ENCODE results near the gene FBXO7. TPM values are rescaled to one million over a fixed set of nuclear protein-coding genes. Genes with fewer than 3 reads are reported as not detected.
A peak's percentile ranks its signal among the peaks of the same experiment; 100 is the strongest.
"Not testable (repeated sequence)": the region's sequence is repeated elsewhere in the genome, so short reads cannot be mapped to it uniquely, and the experiment has no call there.

Gene FBXO7
- 131 TPM for polyA plus RNA-seq (ENCODE audit: insufficient read length)
- long read RNA-seq, donor 1, transcript FBXO7-202 (9 exons, 1,888 nt), result minor isoform, 10 of 73 reads
- long read RNA-seq, donor 1, transcript FBXO7-201 (9 exons, 2,195 nt), result major isoform, 30 of 73 reads
- long read RNA-seq, donor 1, transcript FBXO7-204 (9 exons, 1,921 nt), result minor isoform, 7 of 73 reads
- long read RNA-seq, donor 1, partial matches to known transcripts, result 23 of 73 reads
- long read RNA-seq, donor 1, other reads (novel, unspliced or antisense), result 0 of 73 reads
- long read RNA-seq, donor 2, transcript FBXO7-201 (9 exons, 2,195 nt), result major isoform, 27 of 72 reads
- long read RNA-seq, donor 2, transcript FBXO7-202 (9 exons, 1,888 nt), result minor isoform, 7 of 72 reads
- long read RNA-seq, donor 2, transcript FBXO7-204 (9 exons, 1,921 nt), result minor isoform, 7 of 72 reads
- long read RNA-seq, donor 2, partial matches to known transcripts, result 29 of 72 reads
- long read RNA-seq, donor 2, other reads (novel, unspliced or antisense), result 0 of 72 reads
- long read RNA-seq, donor 3, transcript FBXO7-201 (9 exons, 2,195 nt), result major isoform, 11 of 57 reads
- long read RNA-seq, donor 3, partial matches to known transcripts, result 40 of 57 reads
- long read RNA-seq, donor 3, other reads (novel, unspliced or antisense), result 0 of 57 reads
- long read RNA-seq, donor 4, partial matches to known transcripts, result 18 of 20 reads
- long read RNA-seq, donor 4, other reads (novel, unspliced or antisense), result 0 of 20 reads
- long read RNA-seq, donor 5, transcript FBXO7-201 (9 exons, 2,195 nt), result major isoform, 37 of 65 reads
- long read RNA-seq, donor 5, transcript FBXO7-204 (9 exons, 1,921 nt), result minor isoform, 10 of 65 reads
- long read RNA-seq, donor 5, transcript FBXO7-202 (9 exons, 1,888 nt), result minor isoform, 14 of 65 reads
- long read RNA-seq, donor 5, partial matches to known transcripts, result 0 of 65 reads
- long read RNA-seq, donor 5, other reads (novel, unspliced or antisense), result 0 of 65 reads
- long read RNA-seq, donor 6, transcript FBXO7-202 (9 exons, 1,888 nt), result minor isoform, 9 of 47 reads
- long read RNA-seq, donor 6, transcript FBXO7-204 (9 exons, 1,921 nt), result minor isoform, 7 of 47 reads
- long read RNA-seq, donor 6, transcript FBXO7-201 (9 exons, 2,195 nt), result major isoform, 19 of 47 reads
- long read RNA-seq, donor 6, partial matches to known transcripts, result 10 of 47 reads
- long read RNA-seq, donor 6, other reads (novel, unspliced or antisense), result 0 of 47 reads
- long read RNA-seq, donor 7, transcript FBXO7-202 (9 exons, 1,888 nt), result minor isoform, 7 of 69 reads
- long read RNA-seq, donor 7, transcript FBXO7-201 (9 exons, 2,195 nt), result major isoform, 29 of 69 reads
- long read RNA-seq, donor 7, transcript FBXO7-204 (9 exons, 1,921 nt), result minor isoform, 10 of 69 reads
- long read RNA-seq, donor 7, partial matches to known transcripts, result 18 of 69 reads
- long read RNA-seq, donor 7, other reads (novel, unspliced or antisense), result 0 of 69 reads
- long read RNA-seq, donor 8, transcript FBXO7-201 (9 exons, 2,195 nt), result major isoform, 11 of 23 reads
- long read RNA-seq, donor 8, partial matches to known transcripts, result 7 of 23 reads
- long read RNA-seq, donor 8, other reads (novel, unspliced or antisense), result 0 of 23 reads

DNA sequence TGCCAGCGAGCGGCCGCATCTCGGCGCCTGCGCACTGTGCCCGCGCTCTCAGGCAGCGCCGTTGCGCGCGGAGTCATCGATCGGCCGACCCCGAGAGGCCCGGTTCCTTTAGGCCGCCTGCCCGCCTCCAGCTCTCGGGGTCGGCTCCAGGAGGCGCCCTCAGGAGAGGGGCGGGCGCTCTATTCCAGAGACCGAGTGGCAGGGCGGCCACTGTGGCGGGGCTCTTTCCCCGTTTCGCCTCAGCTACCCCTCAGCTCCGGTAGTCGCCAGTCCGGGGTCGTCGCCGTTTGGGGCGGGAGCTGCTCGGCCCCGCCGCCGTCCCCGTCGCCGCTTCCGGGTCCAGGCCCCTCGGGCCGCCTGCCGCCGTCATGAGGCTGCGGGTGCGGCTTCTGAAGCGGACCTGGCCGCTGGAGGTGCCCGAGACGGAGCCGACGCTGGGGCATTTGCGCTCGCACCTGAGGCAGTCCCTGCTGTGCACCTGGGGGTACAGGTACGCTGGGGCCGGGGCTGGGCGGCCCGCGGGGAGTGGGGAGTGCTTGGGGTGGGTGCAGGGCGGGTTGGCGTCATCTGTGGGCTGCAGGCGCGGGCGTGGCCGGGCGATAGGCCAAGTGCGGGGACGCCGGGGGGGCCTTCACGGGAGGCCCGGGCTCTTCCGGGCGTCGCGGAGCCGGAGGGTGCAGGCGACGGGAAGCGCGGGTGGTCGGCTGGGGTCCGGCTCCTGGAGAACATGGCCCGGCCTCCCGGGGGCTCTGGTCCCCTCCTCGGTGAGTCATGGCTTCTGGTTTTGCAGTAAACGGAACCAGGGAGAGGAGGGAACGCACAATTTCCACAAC, at the start of gene FBXO7:
Gene FBXO7 (plus strand): TSS at position 177 of the 833 bp plus-strand sequence. CDS start 192 bp downstream, at position 369.
- peak; percentile 95 for DNase-seq

DNA sequence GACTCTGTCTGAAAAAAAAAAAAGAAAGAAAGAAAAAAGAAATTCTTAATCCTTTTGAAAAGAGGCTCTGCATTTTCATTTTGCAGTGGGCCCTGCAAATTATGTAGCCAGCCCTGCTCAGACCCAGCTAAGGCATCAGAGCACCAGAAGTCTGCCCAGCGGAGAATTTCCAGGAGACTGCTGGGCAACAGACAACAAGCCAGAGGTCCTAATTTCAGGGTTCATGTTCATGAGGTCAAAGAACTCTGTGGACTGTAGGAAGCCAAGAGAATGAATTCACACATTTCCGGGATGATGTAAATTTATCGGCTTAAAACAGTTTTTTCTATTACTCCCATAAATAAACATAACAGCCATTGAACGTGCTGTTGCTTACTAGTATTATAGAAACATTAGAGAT, 47.7 kb upstream of the FBXO7 start:
- no peak for DNase-seq

DNA sequence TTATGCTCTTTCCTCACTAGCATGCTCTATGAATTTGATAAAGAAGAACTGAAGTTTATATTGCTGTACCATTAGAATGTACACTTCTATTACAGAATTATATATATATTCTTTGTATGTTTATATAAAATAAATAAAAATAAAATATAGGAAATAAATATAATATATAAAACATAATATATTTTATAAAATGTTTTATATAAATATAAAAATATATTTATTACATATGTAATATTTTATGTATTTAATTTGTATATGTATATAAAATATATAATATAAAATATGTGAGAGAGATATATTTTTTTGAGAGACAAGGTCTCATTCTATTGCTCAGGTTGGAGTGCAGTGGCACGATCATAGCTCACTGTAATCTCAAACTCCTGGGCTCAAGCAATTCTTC, 44.3 kb upstream of the FBXO7 start:
- no peak for DNase-seq

DNA sequence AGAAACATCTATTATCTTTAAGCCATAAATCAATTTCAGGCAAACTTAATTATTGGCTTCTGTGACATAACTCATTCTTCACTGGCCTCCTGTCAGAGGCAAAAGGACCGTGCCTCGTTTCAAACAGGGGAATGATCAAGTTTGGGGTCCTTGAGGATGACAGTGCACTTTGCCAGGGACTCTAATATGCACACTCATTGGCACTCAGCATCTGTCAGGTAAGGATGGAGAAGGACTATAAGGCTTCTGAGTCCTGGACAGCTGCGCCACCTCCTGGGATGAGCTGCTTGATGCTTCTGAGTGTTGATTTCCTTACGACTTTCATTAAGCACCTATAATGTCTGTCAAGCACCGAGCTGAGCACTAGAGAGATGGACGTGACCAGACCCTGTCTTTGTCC, 30.5 kb upstream of the FBXO7 start:
- DNase-seq, result no peak

DNA sequence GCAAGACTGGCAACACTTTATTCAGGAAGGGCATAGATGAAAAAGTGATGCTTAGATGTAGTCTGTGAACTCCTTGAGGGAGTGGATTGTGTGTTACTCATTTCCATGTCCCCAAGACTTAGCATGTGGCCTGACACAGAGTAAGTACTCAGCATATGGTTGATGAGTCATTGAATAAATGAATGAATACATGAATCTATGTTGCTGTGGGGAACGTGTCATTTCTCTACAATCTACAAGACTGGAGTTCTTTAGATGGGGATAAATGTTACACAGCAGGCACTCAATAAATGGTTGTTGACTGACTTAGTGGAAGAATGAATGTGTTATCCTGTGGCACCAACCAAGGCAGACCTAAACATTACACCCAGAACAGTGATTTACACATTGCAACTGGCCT, 28.3 kb upstream of the FBXO7 start:
- DNase-seq, result no peak

DNA sequence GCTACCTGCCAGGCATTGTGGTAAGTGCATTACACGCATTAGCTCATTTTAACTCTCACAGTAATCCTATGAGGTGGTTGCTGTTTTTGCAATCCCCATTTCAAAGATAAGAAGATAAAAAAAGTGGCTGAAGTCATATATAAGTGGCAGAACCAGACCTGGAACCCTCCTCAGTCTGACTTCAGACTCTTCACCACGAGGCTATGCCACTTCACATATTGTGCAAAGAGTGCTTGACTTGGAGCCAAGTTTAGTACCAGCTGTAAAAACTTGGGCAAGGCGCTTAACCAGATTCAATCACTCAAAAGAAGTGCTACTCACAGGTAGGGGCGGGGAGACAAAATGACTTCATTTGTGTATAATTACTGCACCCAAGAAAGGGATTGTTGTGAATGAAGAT, 25.6 kb upstream of the FBXO7 start:
- no peak for DNase-seq

DNA sequence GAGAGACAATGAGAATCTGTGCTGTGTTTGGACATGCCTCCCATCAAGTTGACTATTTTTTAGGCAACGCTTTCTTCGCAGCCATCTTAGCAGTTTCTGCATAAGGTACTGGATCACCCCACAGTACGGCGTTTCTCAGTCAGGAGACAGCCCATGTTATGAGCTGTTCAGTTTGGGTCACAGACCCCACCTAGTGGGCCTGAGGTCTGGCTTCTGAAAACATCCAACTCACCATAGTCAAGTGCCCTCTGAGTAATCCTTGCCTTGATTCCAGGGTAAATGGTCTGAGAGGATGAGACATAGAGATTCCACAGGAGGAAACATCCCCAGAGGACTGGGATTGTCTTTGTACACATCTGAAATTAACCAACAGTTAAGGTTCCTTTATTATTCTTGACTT, 17.6 kb upstream of the FBXO7 start:
- no peak for DNase-seq

DNA sequence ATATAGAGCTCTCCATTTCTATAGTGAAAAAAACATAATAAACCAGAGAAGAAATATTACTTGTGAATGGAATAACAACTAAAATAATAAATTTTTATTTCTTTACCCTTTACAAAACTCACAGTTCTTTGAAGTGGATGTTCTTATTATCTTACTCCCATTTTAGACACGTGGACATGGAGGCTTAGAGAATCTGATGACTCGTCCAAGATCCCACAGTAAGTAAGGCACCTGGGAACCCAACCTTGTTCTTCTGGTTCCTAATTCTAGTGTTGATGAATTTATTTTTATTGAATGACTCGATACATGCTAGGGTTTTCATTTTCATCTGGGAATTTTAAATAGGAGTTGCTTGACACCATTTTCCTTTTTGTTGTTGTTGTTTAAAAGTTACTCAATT, 12.2 kb upstream of the FBXO7 start:
- no peak for DNase-seq

DNA sequence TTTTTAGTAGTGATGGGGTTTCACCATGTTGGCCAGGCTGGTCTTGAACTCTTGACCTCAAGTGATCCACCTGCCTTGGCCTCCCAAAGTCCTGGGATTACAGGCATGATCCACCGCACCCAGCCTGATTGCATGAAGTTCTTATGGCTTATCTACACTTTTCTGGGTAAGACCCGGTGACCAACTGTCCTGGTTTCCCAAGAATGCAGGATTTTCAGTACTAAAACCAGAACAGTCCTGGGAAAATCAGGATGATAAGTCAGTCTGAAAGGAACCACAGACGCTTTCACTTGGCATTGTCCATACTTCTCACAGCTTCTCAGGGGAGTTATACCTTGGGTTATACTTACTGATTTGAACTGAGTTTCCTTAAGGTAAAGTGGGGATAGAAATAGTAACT, 8.9 kb upstream of the FBXO7 start:
- DNase-seq, result no peak

DNA sequence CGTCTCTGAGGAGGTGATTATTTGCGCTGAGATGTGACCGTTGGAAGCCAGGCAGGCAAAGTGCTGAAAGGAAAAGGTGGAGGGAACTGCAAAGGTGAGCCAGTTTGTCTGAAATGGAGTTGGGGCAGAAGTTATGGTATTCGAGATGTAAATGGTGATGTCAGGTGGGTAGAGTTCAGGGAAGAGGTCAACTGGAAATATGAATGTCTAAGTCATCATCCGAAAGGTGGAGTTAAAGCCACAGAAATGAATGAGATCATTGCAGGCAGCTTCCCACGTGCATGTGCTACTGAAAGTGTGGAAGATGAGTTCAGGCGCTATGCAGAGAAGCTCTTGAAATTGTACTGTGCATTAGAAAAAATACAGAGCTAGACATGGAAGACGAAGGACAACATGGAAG, 8.1 kb upstream of the FBXO7 start:
- no peak for DNase-seq

DNA sequence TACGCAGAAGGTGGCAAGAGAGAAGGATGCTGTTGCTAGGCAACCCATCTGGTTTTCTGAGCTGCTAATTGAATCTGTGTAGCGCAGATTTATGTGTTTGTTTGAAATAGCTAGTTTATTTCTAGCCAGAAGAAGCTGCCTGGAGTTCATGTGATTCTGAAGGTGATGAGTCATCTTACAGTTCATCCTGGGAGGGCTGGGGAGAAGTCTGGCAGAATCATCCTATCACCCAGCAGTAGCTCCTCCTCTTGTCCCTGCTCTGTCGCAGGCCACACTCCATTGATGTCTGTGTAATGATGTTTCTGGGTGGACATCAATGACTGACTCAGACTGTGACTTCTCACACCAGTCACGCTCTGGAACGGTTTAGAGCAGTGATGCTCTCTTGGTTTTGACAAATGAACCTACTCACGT, 4.8 kb upstream of the FBXO7 start:
- DNase-seq, result no peak

DNA sequence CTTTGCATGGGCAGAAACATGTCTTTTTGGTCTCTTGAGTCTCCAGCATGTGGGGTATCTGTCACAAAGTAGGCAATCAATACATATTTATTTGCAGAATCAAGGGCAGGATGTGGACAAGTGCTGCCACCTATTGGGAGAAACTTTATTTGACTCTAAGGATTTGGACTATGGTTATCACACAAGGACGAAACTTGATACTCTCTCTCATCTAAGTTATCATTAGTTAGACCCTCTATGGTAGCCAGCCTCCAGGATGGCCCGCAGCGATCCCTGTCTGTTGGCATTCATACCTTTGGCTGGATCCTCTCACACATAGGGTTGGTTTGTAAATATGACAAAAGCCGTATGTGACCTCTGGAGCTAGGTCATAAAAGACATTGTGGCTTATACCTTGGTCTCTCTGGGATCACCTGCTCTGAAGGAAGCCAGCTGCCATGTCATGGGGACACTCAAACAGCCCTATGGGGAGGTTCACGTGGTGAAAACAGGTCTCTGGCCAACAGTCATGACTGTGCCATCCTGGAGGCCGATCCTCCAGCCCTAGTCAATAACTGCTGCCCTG, 1.1 kb upstream of the FBXO7 start:
- DNase-seq, result peak; percentile 55

DNA sequence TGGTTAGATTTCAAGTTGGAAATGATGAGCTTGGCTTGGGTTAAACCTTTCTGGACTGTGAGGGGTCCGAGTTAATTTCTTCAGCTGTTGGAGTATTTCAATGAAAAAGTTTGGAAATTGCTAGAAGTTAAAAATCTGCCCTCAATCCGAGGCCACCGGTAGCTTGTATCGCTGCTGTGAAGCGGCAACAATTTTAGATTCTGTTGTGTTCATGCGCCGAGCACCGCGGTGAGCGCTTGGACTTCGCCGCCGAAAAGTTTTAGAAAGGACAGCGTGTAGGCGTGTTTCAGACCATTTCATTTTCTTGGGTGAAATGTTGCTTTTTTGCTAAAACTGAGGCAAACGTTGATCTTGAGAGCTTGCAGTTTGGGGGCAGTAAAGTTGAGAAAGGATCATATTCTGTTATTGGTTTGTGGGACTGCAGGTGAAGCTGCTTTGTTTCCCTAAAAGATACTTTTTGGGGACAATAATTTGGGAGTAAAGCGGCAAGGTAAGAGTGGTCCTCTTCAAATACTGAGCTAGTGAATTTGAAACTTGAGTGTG, 928 bp downstream of the FBXO7 start:
- no peak for DNase-seq

DNA sequence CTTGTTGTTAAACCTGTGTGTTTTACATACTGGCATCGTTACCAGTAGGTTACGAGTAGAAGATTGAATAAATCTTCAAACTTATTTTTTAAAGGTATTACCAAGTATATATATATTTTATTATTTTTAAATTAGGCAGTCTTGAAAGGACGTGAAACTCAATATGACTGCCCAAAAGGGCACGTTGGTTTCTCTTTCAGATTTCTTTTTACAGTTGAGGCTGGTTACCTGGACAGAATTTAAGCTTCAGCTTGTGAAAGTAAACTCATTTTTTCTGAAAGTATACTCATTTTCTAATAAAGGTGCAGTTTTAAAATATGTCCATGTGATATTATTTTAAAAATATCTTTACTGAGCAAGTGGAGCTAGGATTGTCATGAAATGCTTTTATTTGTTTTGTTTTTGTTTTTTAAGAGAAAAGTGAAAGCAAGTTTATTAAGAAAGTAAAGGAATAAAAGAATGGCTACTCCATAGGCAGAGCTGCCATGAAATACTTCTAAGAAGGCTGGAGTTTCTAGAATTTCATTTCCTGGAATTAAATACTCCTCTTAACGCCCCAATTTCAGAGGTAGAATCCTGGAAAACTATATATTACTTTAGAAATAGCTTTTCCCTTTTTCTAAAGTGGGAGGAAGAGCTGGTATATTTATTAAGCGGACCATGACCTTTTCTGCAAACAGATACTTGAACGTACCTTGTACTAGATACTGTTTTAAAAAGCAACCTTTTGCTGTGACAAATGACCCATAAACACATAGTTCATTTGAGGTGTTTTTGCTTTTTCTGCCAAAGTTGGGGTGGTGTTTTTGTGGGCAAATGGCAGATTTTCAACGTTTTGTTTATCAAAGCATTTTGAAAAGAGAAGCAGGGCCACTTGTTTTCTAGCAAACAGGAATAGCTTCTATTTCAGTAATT, 1.9 kb downstream of the FBXO7 start:
- DNase-seq, result peak; percentile 15

DNA sequence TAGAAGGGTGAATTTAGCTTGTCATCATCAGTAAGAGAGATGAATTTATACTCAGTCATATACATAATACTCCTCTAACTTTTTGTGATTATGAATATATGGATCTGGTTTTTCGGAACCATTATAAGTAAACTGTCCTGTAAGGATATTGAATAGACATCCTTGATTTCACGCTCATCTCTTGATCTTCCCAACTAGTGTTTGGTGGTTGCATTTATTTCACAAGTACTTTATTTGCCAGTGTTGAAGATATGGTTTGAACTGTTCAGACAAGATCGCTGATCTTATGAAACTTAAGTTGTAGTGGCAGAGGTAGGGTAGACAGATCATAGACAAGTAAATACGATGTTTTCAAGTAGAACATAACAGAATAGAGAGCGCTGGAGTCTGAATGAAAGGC, 3.0 kb downstream of the FBXO7 start:
- DNase-seq, result no peak

DNA sequence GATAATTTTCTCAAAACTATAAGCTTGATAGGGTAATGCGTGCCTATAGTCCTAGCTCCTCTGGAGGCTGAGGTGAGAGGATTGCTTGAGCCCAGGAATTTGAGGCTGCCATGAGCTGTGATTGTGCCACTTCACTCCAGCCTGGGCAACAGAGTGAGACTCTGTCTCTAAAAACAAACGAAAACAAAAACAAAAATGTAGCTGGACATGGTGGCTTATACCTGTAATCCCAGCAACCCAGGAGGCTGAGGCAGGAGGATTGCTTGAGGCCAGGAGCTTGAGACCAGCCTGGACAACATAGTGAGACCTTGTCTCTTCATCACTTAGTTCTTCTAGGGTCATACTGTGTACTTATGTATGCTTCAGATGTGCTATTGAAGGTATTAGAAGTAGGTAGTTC, 3.9 kb downstream of the FBXO7 start:
- DNase-seq, result not testable (repeated sequence)

DNA sequence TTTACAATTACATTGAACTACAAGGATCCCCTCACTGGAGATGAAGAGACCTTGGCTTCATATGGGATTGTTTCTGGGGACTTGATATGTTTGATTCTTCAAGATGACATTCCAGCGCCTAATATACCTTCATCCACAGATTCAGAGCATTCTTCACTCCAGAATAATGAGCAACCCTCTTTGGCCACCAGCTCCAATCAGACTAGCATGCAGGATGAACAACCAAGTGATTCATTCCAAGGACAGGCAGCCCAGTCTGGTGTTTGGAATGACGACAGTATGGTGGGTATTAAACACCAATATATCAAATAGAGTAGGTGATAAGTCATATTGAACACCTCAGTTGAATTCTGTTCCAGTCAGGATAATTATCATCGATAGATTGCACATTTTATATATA, 4.4 kb downstream of the FBXO7 start:
- no peak for DNase-seq

DNA sequence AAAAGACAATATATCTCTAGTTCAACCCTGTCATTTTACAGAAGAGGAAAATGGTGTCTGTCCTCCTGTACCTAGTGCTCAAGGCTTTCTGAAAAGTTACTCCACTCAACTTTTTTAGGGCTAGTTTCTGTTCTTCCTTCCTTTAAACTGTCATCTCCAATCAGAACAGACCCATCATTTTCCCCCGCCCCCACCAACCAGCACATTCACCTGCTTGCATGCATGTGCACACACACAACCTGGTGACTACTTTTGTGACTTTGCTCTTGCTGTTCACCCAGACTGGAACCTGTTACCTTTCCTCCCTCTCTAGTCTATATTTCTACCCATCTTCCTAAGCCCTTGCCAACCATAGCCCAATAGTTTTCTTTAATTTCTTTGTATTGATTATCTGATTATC, 5.6 kb downstream of the FBXO7 start:
- no peak for DNase-seq

DNA sequence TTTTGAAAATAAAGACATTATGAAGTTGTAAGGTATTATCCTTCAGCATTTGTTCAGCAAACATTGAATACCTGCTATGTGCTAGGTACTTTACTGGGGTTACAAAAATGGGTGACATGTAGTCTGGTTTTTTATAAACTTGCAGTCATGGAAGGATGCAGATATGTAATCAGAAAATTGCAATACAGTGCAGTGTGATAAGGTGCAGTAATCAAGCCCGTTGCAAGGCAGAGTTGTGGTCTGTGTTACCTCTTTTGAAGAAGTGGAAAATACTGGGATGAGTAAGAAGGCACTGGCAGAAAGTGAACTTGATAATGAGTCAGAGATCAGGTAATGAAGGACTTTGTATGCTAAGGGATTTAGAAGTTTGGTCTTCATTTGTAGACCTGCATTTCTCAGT, 8.1 kb downstream of the FBXO7 start:
- DNase-seq, result no peak

Data from left kidney (tissue), 8 donors.